GM19467 (cell line): ENCODE results near the gene UTP25.
"Not testable (repeated sequence)": the region's sequence is repeated elsewhere in the genome, so short reads cannot be mapped to it uniquely, and the experiment has no call there.

ENCODE experiments used
- ATAC-seq: cut with Tn5 transposase; IDR thresholded peaks from one replicate; pipeline ENCODE4 v1.9.1; 2021; ENCODE audit warnings: mild to moderate bottlenecking, moderate library complexity; ENCODE audit not compliant: unreplicated experiment

UTP25 gene

GRCh38 chr1:209890641-209891330, 63.0 kb downstream of the UTP25 start:
- ATAC-seq = no peak

GRCh38 chr1:209893751-209894150, 66.0 kb downstream of the UTP25 start:
- no peak for ATAC-seq

GRCh38 chr1:209895709-209896108, 67.9 kb downstream of the UTP25 start:
- no peak for ATAC-seq

- no peak for ATAC-seq
Measured at GRCh38 chr1:209896346-209896745, 68.6 kb downstream of the UTP25 start.

GRCh38 chr1:209898271-209898670, 70.5 kb downstream of the UTP25 start:
- ATAC-seq = not testable (repeated sequence)

- ATAC-seq = not testable (repeated sequence)
Measured at GRCh38 chr1:209898851-209899250, 71.1 kb downstream of the UTP25 start.

GRCh38 chr1:209899948-209900347, 72.2 kb downstream of the UTP25 start:
- ATAC-seq = no peak

- ATAC-seq = no peak
Measured at GRCh38 chr1:209900734-209901133, 73.0 kb downstream of the UTP25 start.

- ATAC-seq = no peak
Measured at GRCh38 chr1:209901211-209901610, 73.4 kb downstream of the UTP25 start.

GRCh38 chr1:209904774-209905173, 77.0 kb downstream of the UTP25 start:
- ATAC-seq = not testable (repeated sequence)
